ENCODE measurements around the gene ZNF483. TPM values are rescaled to one million over a fixed set of nuclear protein-coding genes. Genes with fewer than 3 reads are reported as not detected.

The ZNF483 gene
- total and polyA plus RNA-seq, 4 donors: 0.03 to 2.5 (median 0.65) TPM

- peak overlapping the region; percentile 70 to 98 for H3K9ac ChIP-seq (ENCODE audit: low read depth in 1 of 2, low read length in 2 of 2)
- peaks cover 3 to 24% (median 17%) of the 10 kb centered on the region in 4 donors for H3K36me3 ChIP-seq (ENCODE audit: control insufficient read depth in 4 of 4, insufficient read depth in 3 of 4, low read depth in 1 of 4, low read length in 3 of 4)
- WGBS: 1% methylated on average over 41 of the region's 41 CpGs
- TF ChIP-seq SP1 (IDR thresholded peaks at IDR 0.05): no peak
- no peak for TF ChIP-seq GABPA (IDR thresholded peaks at IDR 0.05 in 1 of 2, conservative IDR thresholded peaks at IDR 0.05 in 1 of 2)
- peak; percentile 32 for TF ChIP-seq YY1 (IDR thresholded peaks at IDR 0.05)
- peak; percentile 8 for TF ChIP-seq REST (IDR thresholded peaks at IDR 0.05)
- TF ChIP-seq MAX (IDR thresholded peaks at IDR 0.05): no peak
- peak; percentile 69 for TF ChIP-seq CTCF (IDR thresholded peaks at IDR 0.05; ENCODE audit: low read depth, low read length, missing input control)
- no peak for TF ChIP-seq EGR1 (IDR thresholded peaks at IDR 0.05; ENCODE audit: low read depth in 2 of 2)
- TF ChIP-seq HNF4A (conservative IDR thresholded peaks at IDR 0.05): peak; percentile 19 to 27
- peak; percentile 7 for TF ChIP-seq ATF3 (IDR thresholded peaks at IDR 0.05)
- no peak for TF ChIP-seq ZBTB33 (IDR thresholded peaks at IDR 0.05)
- TF ChIP-seq TAF1 (conservative IDR thresholded peaks at IDR 0.05): peak; percentile 7
- no peak for TF ChIP-seq FOXA1 (IDR thresholded peaks at IDR 0.05)
- TF ChIP-seq RAD21 (IDR thresholded peaks at IDR 0.05): peak; percentile 84 to 85
- TF ChIP-seq JUND (IDR thresholded peaks at IDR 0.05): no peak
- TF ChIP-seq HNF4G (IDR thresholded peaks at IDR 0.05): no peak
- no peak for TF ChIP-seq NR2F2 (IDR thresholded peaks at IDR 0.05)
- peak in 1 of 2 donors; percentile 4 for TF ChIP-seq RXRA (IDR thresholded peaks at IDR 0.05)
- TF ChIP-seq FOXA2 (IDR thresholded peaks at IDR 0.05): no peak
- no peaks in the 10 kb centered on the region for H3K27me3 ChIP-seq (ENCODE audit: control insufficient read depth in 4 of 4, insufficient read depth in 4 of 4, low read length in 3 of 4)
- H3K4me1 ChIP-seq (ENCODE audit: control insufficient read depth in 4 of 4, insufficient read depth in 4 of 4, low read length in 3 of 4): peaks cover 2 to 58% (median 39%) of the 10 kb centered on the region in 4 donors
- DNase-seq (ENCODE audit: low spot score): peak; percentile 61
- peak overlapping the region; percentile 84 to 95 (median 94) for H3K4me3 ChIP-seq (ENCODE audit: low read depth in 1 of 3, low read length in 3 of 3)
- no peaks in the 10 kb centered on the region for H3K9me3 ChIP-seq (ENCODE audit: control insufficient read depth in 4 of 4, low read length in 3 of 4)
- H3K27ac ChIP-seq (ENCODE audit: low read depth in 1 of 2, low read length in 2 of 2): peak overlapping the region; percentile 95 to 96
Measured at GRCh38 chr9:111597852-111598732, 73.1 kb downstream of the ZNF483 start.
